Central memory CD4-positive, alpha-beta T cell (primary cell): Measurements from ENCODE around the gene SCCPDH.
"Not testable (repeated sequence)": the region's sequence is repeated elsewhere in the genome, so short reads cannot be mapped to it uniquely, and the experiment has no call there.

Experiments used
- DNase-seq: peaks from one replicate; pipeline ENCODE4 v3.0.0; 2022
- total RNA-seq, 3 experiments: gene quantifications; one replicate each; lab custom pipeline; 2026; lab: John Stamatoyannopoulos, UW

SCCPDH gene
- total RNA-seq, result 2.7 to 31.8 (median 7.7) reads per million in 3 experiments

GRCh38 chr1:246724016-246724730, at the start of gene SCCPDH:
Gene SCCPDH (plus strand): TSS chr1:246724409. CDS start chr1:246724423, 14 bp downstream.
- peak; percentile 32 for DNase-seq

GRCh38 chr1:246677842-246678241, 46.4 kb upstream of the SCCPDH start:
- no peak for DNase-seq

GRCh38 chr1:246678816-246679793, 45.1 kb upstream of the SCCPDH start:
- DNase-seq, result no peak

GRCh38 chr1:246679794-246680177, 44.4 kb upstream of the SCCPDH start:
- no peak for DNase-seq

- DNase-seq, result no peak
Observed at GRCh38 chr1:246680190-246680589, 44.0 kb upstream of the SCCPDH start.

- DNase-seq, result no peak
Observed at GRCh38 chr1:246680696-246681130, 43.5 kb upstream of the SCCPDH start.

- DNase-seq, result no peak
Observed at GRCh38 chr1:246681900-246682895, 42.0 kb upstream of the SCCPDH start.

- no peak for DNase-seq
Observed at GRCh38 chr1:246683521-246683920, 40.7 kb upstream of the SCCPDH start.

GRCh38 chr1:246687002-246687401, 37.2 kb upstream of the SCCPDH start:
- no peak for DNase-seq

GRCh38 chr1:246689409-246690008, 34.7 kb upstream of the SCCPDH start:
- DNase-seq, result peak; percentile 23

- DNase-seq, result no peak
Observed at GRCh38 chr1:246690100-246690499, 34.1 kb upstream of the SCCPDH start.

- no peak for DNase-seq
Observed at GRCh38 chr1:246691622-246692495, 32.4 kb upstream of the SCCPDH start.

- not testable (repeated sequence) for DNase-seq
Observed at GRCh38 chr1:246694213-246694895, 29.9 kb upstream of the SCCPDH start.

GRCh38 chr1:246695136-246695535, 29.1 kb upstream of the SCCPDH start:
- DNase-seq, result no peak

GRCh38 chr1:246695666-246696065, 28.5 kb upstream of the SCCPDH start:
- no peak for DNase-seq

GRCh38 chr1:246698466-246699094, 25.6 kb upstream of the SCCPDH start:
- no peak for DNase-seq

GRCh38 chr1:246699095-246699735, 25.0 kb upstream of the SCCPDH start:
- peak; percentile 75 for DNase-seq

GRCh38 chr1:246703581-246703980, 20.6 kb upstream of the SCCPDH start:
- DNase-seq, result no peak

GRCh38 chr1:246705368-246705767, 18.8 kb upstream of the SCCPDH start:
- DNase-seq, result no peak
